Astrocyte of the spinal cord (primary cell): ENCODE data around the gene FRYL.
A peak's percentile ranks its signal among the peaks of the same experiment; 100 is the strongest.

ENCODE experiments used
- DNase-seq: peaks from one replicate; pipeline ENCODE4 v3.0.0; 2011; ENCODE audit warnings: low read depth, low spot score
- H3K4me3 ChIP-seq: 2 replicates; pipeline ENCODE4 v1.5.1; 2011; ENCODE audit warnings: low read depth, mild to moderate bottlenecking, low read length, moderate library complexity
- CTCF ChIP-seq: IDR thresholded peaks from 2 replicates; pipeline ENCODE4 v1.5.1; 2012; ENCODE audit warnings: low read depth, mild to moderate bottlenecking, low read length, inconsistent platforms
- in situ Hi-C: cut with HindIII; loops from 2 replicates; pipeline ENCODE4 v1.10.0; 2017; ENCODE audit warnings: low sequenced_read_pairs

FRYL gene

DNA sequence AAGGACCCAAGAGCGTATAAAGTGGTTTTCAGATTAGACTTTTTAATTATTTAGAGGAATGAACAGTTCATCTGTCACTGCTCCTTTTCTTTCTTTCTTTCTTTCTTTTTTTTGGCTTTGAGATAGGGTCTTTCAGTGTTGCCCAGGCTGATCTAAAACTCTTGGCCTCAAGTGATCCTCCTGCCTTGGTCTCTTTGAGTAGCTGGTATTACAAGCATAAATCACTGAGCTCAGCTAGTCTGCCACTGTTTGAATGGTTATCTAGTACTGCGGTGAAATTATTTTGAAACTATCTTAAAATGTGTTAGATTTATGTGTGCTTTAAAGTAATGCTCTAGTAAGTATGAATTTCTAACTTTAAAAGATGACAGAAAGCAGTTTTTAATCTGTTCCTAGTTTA, 6.5 kb upstream of the FRYL start:
- in situ Hi-C loops = no loop called here
- DNase-seq = no peak
- no peak overlapping the region for H3K4me3 ChIP-seq
- TF ChIP-seq CTCF = no peak

GRCh38 chr4:48785302-48785701, 5.2 kb upstream of the FRYL start:
- no peak for TF ChIP-seq CTCF
- in situ Hi-C loops = no loop called here
- no peak overlapping the region for H3K4me3 ChIP-seq
- DNase-seq = no peak

GRCh38 chr4:48781968-48782367, 1.9 kb upstream of the FRYL start:
- no peak for DNase-seq
- in situ Hi-C loops = no loop called here
- H3K4me3 ChIP-seq = no peak overlapping the region
- no peak for TF ChIP-seq CTCF

- peak overlapping the region; percentile 72 for H3K4me3 ChIP-seq
- no peak for TF ChIP-seq CTCF
- no peak for DNase-seq
- in situ Hi-C loops = no loop called here
Observed at GRCh38 chr4:48780865-48781214, 761 bp upstream of the FRYL start.

DNA sequence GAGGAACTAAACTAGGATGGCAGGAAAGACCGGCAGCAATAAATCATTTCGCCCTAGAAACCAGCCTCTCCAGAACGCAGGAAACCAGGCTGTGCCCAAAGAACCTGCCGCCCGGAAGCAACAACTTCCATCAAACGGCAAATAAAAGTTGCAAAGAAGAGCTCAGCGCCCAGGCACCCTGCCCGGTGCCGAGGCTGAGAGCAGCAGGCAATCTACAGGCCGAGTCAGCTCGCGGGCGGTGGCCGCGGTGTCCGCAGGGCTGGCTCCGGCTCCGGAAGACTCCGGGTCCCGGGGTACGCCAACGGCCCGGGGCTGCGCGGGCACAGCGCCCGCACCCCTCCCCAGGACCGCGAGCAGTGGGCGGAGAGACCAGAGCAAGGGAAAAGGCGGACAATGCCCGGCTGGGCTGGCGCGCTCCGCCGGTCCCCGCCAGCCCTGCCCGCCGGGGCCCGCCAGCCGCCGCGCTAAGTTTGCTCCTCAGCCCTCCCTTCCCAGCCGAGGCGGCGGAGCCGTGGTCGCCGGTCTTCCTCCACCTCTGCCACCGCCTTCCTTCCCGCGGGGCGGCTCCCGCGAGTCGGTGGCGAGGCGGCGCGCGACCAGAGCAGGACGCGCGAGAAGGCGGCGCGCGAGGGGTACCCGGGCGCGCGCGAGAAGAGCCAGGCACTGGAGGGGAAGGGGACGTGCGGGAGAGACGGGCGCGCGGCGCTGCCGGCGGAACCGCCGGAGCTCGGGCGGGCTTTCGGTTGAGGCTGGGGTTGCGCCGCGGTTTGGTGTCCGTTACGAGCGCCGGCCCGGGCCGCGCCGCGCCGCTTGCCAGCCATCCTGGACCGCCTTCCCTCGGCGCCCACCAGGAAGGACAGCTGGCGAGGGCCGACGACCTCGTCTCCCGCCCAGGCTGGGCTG, 733 bp downstream of the FRYL start:
- peak overlapping the region; percentile 92 for H3K4me3 ChIP-seq
- in situ Hi-C loops = no loop called here
- TF ChIP-seq CTCF = peak; percentile 7
- peak; percentile 71 for DNase-seq

GRCh38 chr4:48778431-48779094, 1.5 kb downstream of the FRYL start:
- TF ChIP-seq CTCF = no peak
- in situ Hi-C loops = no loop called here
- DNase-seq = peak; percentile 49
- peak overlapping the region; percentile 92 for H3K4me3 ChIP-seq
